C4-2B (cell line): ENCODE results near the gene SPAAR.

Experiments used
- CTCF ChIP-seq: fragments of 450-650 bp; conservative IDR thresholded peaks from 2 replicates; pipeline ENCODE4 v1.5.1; 2017; ENCODE audit warnings: mild to moderate bottlenecking
- ZFX ChIP-seq: fragments of 450-650 bp; IDR thresholded peaks from 2 replicates; pipeline ENCODE4 v1.6.1; 2017

GRCh38 chr9:35948901-35949318, 39.6 kb downstream of the SPAAR start:
- TF ChIP-seq CTCF = no peak
- no peak for TF ChIP-seq ZFX
